Erythroblast (primary cell): ENCODE results near the gene SLC45A2.

ENCODE experiments used
- GATA1 ChIP-seq: IDR thresholded peaks from 2 replicates; pipeline ENCODE4 v1.6.1; 2011; ENCODE audit warnings: low read depth, mild to moderate bottlenecking, control low read depth, low read length, moderate library complexity
- POLR2A ChIP-seq: IDR thresholded peaks from 2 replicates; pipeline ENCODE4 v1.6.1; 2011; ENCODE audit warnings: mild to moderate bottlenecking, low read length

- TF ChIP-seq POLR2A (no peak), GATA1 (no peak)
Observed at GRCh38 chr5:33981408-33982162, 2.9 kb downstream of the SLC45A2 start.
